Colonic mucosa (tissue), 4 donors: ENCODE measurements around the gene FAM117A. TPM values are rescaled to one million over a fixed set of nuclear protein-coding genes. Genes with fewer than 3 reads are reported as not detected.

ENCODE experiments used
- DNase-seq: peaks from one replicate; pipeline ENCODE4 v3.0.0-alpha.2; 2020
- H3K27ac ChIP-seq: fragments of 200-600 bp; one replicate; pipeline ENCODE4 v1.8.0; 2021
- H3K27me3 ChIP-seq: fragments of 200-600 bp; one replicate; pipeline ENCODE4 v1.8.0; 2021
- H3K36me3 ChIP-seq: fragments of 200-600 bp; one replicate; pipeline ENCODE4 v1.8.0; 2021
- H3K4me1 ChIP-seq: fragments of 200-600 bp; one replicate; pipeline ENCODE4 v1.8.0; 2021; ENCODE audit warnings: mild to moderate bottlenecking
- H3K4me3 ChIP-seq: fragments of 200-600 bp; one replicate; pipeline ENCODE4 v1.8.0; 2021
- H3K9ac ChIP-seq, 2 donors: one replicate each; pipeline ENCODE4 v1.7.0; 2013; ENCODE audit warnings: control low read depth in 2 of 2, low read depth in 2 of 2, low read length in 2 of 2
- H3K9me3 ChIP-seq: fragments of 200-600 bp; one replicate; pipeline ENCODE4 v1.8.0; 2021
- intact Hi-C: fragments of 100-400 bp; cut with DNase I; formaldehyde crosslinking; loops from one replicate; pipeline ENCODE4 v1.14.1; 2022
- total RNA-seq, 2 donors: library from RNA; stranded (reverse); fragmentation: NEBNext Ultra II Directional in 1 of 2; extraction: Animal tissue kit (Norgen Biotek cat#: 25700) in 1 of 2; gene quantifications; one replicate each; pipeline ENCODE4 v1.2.1, GENCODE V29; 2021
- TF ChIP-seq, protein P1 (sequence below): fragments of 200-600 bp; IDR thresholded peaks from one replicate; pipeline ENCODE4 v1.8.0; 2022; ENCODE audit warnings: antibody characterized with exemption, mild to moderate bottlenecking
- donor health status: healthy.
- donor health status: DM: no; HTN: no; CAD: no.
- donor health status: DM: no; HTN: no; CAD: no.

FAM117A gene
- total RNA-seq, 2 donors from 2014 or later = 6.3 to 7.9 TPM

DNA sequence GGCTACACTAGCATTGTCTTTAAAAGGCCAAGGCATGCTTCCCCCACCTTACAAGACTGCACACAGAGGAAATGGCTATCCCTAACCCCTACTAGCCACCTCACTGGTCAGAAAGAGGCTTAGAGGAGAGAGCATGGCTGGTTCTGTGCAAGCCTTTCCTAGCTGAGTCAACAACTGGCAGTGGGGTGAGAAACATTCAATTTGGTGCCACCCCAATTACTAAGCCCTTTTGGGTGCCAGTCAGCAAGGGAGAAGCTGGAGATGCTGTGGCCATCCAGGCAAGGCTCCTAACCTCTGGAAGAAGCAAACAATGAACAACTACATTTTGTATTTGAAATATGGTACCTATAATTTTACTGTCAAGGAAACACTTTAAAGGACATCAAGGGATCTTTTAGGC, 19.9 kb upstream of the FAM117A start:
- TF ChIP-seq, protein P1, sequence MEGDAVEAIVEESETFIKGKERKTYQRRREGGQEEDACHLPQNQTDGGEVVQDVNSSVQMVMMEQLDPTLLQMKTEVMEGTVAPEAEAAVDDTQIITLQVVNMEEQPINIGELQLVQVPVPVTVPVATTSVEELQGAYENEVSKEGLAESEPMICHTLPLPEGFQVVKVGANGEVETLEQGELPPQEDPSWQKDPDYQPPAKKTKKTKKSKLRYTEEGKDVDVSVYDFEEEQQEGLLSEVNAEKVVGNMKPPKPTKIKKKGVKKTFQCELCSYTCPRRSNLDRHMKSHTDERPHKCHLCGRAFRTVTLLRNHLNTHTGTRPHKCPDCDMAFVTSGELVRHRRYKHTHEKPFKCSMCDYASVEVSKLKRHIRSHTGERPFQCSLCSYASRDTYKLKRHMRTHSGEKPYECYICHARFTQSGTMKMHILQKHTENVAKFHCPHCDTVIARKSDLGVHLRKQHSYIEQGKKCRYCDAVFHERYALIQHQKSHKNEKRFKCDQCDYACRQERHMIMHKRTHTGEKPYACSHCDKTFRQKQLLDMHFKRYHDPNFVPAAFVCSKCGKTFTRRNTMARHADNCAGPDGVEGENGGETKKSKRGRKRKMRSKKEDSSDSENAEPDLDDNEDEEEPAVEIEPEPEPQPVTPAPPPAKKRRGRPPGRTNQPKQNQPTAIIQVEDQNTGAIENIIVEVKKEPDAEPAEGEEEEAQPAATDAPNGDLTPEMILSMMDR = no peak
- no peak overlapping the region for H3K27ac ChIP-seq
- H3K4me1 ChIP-seq = no peaks in the 10 kb centered on the region
- H3K9ac ChIP-seq = no peak overlapping the region
- H3K9me3 ChIP-seq = no peaks in the 10 kb centered on the region
- H3K36me3 ChIP-seq = no peaks in the 10 kb centered on the region
- intact Hi-C loops = loop anchor here (5.0 kb wide), 1 partner anchor 76 kb away; the partner anchor contains the start of gene SLC35B1
- H3K27me3 ChIP-seq = no peaks in the 10 kb centered on the region
- H3K4me3 ChIP-seq = no peak overlapping the region
- DNase-seq = no peak

DNA sequence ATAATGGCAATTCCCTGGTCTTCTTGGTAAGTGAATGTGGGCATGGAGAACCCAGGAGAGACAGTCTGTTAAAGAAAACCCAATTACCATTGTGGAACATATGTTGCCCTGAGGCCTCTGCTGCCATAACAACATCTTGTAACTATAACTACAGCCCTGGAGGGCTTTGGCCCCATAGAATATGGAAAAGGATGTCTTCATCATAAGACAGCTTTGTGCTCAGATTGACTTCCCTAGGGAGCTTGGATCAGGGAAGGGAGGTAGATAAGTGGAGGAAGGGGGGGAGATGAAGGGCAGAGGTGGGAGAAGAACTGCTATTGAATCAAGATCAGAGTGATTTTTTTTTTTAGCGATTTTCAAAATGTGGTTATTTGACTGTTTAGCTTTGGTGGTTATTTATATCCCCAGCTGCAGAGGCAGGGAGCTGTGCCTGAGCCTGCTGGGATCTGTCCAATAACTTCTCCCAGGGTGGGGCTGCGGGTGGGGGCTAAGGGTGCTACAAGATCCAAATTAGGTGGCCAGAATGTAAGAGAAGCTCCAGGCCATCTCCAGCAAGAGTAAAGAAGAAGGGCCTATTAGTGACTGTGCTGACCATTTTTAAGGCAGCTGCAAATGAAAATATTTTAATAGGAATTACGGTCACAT, 19.3 kb upstream of the FAM117A start:
- TF ChIP-seq, protein P1 = no peak
- Histone ChIP-seq H3K9ac (no peak overlapping the region), H3K9me3 (no peaks in the 10 kb centered on the region), H3K4me1 (no peaks in the 10 kb centered on the region), H3K36me3 (no peaks in the 10 kb centered on the region), H3K4me3 (no peak overlapping the region), H3K27ac (no peak overlapping the region), H3K27me3 (no peaks in the 10 kb centered on the region)
- DNase-seq = no peak
- intact Hi-C loops = loop anchor here (5.0 kb wide), 1 partner anchor 76 kb away; the partner anchor contains the start of gene SLC35B1

DNA sequence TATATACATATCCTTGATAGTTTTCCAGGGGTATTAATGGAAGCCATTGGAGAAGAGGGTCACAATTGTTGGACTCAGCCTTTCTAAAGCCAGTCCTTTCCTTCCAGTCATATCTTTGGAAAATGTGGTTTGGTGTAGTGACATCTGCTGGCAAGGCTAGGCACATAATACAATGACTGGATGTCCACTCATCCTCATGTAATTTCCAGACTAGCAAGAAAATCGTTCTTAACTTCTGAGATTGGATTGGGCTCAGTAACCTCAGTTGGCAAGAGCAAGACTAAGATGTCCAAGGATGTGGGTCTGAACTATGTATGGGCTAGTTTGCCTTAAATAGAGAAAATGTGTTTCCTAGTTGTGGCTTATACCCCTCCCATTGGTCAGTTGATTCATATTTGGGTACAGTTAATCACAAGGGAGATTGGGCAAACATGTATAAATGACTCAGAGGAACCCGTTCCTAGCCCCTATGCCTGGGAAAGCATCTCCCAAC, 15.9 kb upstream of the FAM117A start:
- intact Hi-C loops = loop anchor here (5.0 kb wide), 2 partner anchors 72 to 202 kb away; partner anchors contain the start of genes NXPH3 and SLC35B1
- H3K4me1 ChIP-seq = no peaks in the 10 kb centered on the region
- H3K4me3 ChIP-seq = no peak overlapping the region

DNA sequence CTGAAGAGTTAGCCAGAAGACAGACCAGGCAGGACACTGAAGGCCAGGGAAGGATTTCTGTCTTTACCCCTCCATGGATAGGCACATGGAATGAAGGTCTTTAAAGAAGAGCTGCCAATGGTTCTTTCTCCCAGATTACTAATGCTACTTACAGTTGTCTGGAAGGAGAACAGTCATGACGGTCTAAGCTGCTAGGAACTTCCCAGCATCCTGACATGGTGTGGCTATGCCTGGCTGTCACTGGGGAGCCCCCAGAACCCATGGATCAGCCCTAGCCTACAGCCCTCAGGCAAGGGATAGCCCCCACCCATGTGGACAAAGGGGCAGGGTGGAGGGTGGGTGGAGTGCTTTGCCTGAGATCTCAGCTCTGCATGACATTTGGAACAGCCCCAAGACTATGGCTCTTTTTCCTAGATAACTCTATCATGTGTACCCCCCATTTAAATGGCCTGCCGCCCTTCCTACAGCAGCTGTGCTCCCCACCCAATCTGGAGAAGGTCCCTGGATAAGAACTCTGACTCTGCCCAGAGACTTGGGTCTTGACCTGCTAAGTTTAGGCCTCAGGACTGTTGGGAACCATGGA, 15.3 kb upstream of the FAM117A start:
- Histone ChIP-seq H3K4me1 (no peaks in the 10 kb centered on the region), H3K9ac (no peak overlapping the region), H3K36me3 (no peaks in the 10 kb centered on the region), H3K27me3 (no peaks in the 10 kb centered on the region), H3K27ac (peak overlapping the region; percentile 11), H3K9me3 (no peaks in the 10 kb centered on the region), H3K4me3 (no peak overlapping the region)
- DNase-seq = no peak
- TF ChIP-seq, protein P1 = no peak
- intact Hi-C loops = loop anchor here (5.0 kb wide), 1 partner anchor 202 kb away; the partner anchor contains the start of gene NXPH3

More for the DNA sequence above, 15.9 kb upstream of the FAM117A start:
- peak; percentile 29 for DNase-seq
- H3K9me3 ChIP-seq = no peaks in the 10 kb centered on the region
- H3K27ac ChIP-seq = peak overlapping the region; percentile 11
- TF ChIP-seq, protein P1 = peak; percentile 28
- H3K36me3 ChIP-seq = no peaks in the 10 kb centered on the region
- no peak overlapping the region for H3K9ac ChIP-seq
- no peaks in the 10 kb centered on the region for H3K27me3 ChIP-seq

DNA sequence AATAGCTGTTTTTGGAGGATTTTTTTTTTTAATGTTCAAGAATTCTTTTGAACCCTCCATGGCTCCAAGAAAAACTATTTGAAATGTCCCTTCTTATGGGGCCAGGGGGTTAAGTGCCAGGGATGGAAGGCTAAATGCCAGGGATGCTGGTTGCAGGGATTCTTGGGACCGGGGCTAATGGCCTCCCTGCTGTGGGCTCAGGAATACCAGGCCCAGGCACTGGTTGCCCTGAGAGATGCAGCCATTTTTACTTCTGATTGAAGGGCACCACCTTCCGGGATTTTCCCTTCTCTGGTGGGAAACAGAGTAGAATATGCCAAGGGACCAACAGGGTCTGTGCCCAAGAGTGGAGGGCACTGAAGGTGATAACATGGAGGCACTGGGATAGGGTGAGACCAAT, 13.6 kb upstream of the FAM117A start:
- DNase-seq = no peak
- no peak overlapping the region for H3K27ac ChIP-seq
- TF ChIP-seq, protein P1 = no peak
- no peaks in the 10 kb centered on the region for H3K27me3 ChIP-seq
- no peaks in the 10 kb centered on the region for H3K4me1 ChIP-seq
- no peaks in the 10 kb centered on the region for H3K9me3 ChIP-seq
- H3K9ac ChIP-seq = no peak overlapping the region
- no peak overlapping the region for H3K4me3 ChIP-seq
- intact Hi-C loops = loop anchor here (5.0 kb wide), 1 partner anchor 200 kb away; the partner anchor contains the start of gene NXPH3
- H3K36me3 ChIP-seq = no peaks in the 10 kb centered on the region
